Limb (tissue), 2 donors: ENCODE measurements around the gene MEA1.
A peak's percentile ranks its signal among the peaks of the same experiment; 100 is the strongest.
"Not testable (repeated sequence)": the region's sequence is repeated elsewhere in the genome, so short reads cannot be mapped to it uniquely, and the experiment has no call there.

Experiments
- DNase-seq, 2 donors: peaks; one replicate each; pipeline ENCODE4 v3.0.0-alpha.2; 2016; ENCODE audit errors: extremely low spot score in 2 of 2

The MEA1 gene

DNA sequence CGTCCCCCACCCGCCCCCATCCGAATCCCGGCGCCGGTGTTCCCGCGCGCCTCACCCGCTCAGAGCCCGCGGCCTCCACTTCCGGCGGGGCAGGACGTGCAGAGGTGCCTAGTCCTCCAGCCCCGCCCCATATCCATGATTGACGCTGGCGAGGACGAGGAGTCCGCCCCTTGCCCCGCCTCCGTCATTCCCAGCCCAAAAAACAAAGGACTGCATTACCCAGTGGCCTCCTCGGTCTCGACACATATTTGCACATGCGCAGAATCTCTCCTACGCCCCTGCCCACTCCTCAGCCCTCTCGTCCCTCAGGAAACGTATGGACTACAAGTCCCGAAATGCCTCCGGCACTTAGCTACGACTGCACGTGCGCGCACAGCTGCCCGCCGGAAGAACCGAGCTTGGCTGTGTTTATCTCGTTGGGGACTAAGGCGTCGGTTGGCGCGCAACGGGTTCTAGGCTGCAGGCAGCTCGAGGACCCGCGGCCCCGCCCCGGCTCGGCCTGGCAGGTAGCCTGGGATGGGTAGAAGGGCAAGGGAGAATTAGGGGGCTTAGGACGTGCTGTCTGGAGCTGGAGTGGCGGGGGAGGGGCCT, at the start of gene MEA1, which contains the start of gene KLHDC3:
Gene MEA1 (minus strand): TSS at position 104 of the 591 bp plus-strand sequence. CDS start 133 bp downstream, outside the sequence.
Gene KLHDC3 (plus strand): TSS at position 407 of the 591 bp plus-strand sequence. CDS start 2,944 bp downstream, outside the sequence.
- DNase-seq: peak; percentile 99 to 100

DNA sequence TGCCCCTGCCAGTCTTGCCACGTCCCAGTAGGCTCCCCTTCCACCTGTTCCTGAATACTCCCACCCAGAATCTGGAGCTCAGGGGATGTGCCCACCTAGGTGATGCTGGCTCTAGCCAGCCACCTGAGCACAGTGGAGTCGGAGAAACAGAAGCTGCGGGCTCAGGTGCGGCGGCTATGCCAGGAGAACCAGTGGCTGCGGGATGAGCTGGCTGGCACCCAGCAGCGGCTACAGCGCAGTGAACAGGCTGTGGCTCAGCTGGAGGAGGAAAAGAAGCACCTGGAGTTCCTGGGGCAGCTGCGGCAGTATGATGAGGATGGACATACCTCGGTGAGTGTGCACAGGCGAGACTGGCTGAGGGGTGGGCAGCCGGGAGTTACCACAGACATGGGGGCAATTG, 49.1 kb upstream of the MEA1 start:
- no peak for DNase-seq

DNA sequence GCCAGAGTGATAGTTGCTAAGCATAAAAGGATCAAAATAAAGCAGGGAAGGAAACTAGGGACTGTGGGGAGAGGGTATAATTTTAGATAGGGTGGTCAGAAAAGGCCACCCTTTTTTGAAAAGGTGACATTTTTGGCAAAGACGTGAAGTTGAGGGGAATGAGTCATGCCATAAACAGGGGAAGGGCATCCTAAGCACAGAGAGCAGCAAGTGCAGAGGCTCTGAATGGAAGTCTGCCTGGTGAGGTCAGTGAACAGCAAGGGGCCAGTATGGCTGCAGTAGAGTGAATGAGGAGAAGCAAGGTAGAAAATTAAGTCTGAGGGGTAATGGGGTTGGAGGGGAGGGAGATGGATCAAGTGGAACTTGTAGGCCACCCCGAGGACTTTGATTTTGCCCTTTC, 48.1 kb upstream of the MEA1 start:
- DNase-seq: no peak

DNA sequence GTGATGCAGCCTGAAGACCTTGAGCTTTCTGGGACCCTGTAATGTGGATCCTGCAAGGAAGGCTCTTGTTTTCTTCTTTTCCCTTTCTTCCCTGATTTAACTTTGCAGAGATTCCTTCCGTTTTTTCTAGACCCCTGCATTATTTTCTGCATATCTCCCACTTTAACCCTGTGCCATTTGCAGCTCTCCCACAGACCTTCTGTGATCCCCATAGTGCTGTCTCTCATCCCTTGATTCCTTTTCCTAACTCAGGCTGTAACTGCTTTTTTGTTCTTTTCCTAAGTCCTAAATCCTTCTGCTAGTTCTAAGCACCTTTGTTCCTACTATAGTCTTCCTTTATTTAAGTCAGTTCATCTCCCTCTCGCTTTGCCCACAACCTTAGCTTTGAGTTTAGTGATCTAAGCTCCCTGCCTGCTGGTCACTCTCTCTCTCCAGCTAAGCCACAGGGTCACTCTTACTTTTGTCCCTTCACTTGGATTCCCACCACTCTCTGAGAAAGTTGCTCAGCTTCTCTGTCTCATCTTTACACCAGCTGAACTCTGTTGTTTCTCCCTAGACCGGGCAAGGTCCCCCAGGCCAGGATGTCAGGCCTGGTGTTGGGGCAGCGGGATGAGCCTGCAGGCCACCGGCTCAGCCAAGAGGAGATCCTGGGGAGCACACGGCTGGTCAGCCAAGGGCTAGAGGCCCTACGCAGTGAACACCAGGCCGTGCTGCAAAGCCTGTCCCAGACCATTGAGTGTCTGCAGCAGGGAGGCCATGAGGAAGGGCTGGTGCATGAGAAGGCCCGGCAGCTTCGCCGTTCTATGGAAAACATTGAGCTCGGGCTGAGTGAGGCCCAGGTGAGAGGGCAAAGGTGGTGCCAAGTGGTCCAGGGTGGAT, 47.2 kb upstream of the MEA1 start:
- DNase-seq: no peak

DNA sequence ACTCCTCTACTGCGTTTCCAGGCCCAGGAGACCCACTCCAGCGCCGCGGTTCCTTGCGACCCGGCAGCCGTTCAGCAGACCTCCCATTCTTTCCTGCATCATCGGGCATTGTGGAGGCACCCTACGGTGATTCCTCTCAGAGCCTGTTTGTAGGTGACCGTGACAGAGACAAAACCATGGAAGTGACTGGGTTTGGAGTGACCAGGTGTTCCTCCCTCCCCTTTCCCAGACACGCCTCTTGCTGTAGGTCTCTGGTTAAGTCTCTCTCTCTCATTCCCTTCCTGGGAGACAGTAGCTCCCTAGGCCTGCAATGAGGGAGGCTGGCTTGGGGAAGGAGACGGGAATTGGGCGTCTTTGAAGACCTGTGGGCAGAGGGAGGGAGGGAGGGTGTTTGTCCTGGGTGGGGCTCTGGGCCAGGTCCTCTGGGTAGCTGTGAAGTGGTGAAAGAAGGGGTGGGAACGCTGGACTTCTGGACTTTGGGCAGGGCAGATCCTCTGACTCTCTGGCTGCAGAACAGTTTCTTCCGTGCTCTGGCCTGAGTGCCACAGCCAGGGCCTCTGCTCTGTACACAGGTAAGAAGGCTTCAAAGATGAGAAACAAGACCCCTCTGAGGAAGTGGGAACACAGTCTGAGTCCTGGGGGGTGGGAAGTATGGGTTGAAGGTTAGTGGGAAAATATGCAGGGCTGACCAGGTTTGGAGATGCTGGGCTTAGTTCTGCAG, 46.4 kb upstream of the MEA1 start:
- peak in 1 of 2 donors; percentile 35 for DNase-seq

DNA sequence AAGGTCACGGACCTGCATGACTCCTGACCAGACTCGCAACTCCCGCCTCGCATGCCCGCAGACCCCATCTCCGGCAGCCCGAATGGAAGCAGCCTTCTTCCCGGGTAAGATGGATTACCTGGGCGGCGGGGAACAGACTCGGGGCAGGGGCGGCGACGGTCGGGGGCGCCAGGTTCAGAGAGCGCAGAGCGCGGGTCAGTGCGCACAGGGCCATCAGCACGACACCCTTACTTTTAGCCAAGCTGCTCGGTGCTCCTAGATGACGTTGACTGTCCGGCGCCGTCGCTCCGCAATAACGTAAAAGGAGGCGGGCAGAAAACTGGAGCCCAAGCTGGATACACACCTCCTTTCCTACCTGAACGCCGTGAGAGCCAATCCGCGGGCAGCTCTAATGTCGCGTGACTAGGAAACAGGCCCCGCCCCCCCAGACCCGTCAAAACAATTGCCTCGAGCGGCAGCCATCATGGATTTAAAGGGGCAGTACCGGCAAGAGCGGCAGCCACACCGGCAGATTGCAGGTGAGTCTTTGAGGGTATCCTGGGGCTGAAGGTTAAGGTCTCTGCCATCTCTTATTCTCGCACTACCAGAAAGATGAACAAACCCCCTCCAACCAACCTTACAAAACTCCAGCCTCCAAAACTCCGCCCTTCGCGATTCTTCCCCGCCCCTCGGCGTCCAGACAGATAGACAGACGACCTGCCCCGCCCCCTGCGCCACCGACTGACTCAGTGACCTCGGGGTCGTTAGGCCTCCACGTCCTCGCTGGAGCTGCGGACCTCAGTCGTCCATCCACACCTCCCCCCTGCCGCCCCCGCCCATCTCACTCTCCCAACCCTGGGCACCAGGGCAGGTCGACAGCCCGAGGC, 45.7 kb upstream of the MEA1 start, which contains the start of the genes KLC4 and MRPL2:
Gene KLC4 (plus strand): TSS at position 464 of the 866 bp plus-strand sequence. CDS start 1,705 bp downstream, outside the sequence.
Gene MRPL2 (minus strand): TSS at position 267 of the 866 bp plus-strand sequence. CDS start 53 bp downstream, at position 214.
- DNase-seq: peak; percentile 98 to 99

DNA sequence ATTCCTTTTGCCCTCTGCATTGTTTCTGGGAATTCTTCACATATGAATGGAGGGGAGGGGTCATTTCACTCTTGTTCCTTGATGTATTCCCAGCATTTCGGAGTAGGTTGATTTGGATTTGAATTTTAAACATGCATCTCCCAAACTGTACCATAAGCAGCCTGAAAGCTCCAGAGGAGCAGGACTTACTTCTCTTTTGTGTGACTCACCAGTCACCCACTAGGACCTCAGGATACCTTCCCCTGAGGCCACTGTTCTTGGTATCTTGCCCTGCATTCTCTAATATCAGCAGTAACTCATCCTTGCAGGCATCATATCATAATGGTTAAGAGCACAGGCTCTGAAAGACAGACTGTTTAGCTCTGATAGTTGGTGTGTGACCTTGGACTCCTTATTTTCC, 44.8 kb upstream of the MEA1 start:
- no peak for DNase-seq

DNA sequence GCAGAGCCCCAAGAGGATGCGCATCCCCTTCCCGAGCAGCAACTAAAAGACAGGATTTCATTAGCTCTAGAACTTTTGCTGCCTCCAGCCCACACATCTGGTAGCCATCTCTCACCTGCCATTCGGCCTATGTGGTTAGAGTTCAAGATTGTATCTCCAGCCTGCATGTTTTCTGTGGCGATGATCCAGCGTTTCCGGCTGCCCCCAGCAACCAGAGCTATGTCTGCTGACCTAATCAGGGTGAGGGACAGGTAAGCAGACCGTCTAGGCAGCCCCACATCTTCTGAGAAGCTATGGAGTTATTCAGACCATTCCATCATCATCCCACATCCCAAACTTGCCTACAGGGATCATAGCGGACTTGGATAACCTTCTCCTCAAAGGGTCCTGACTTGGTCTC, 42.2 kb upstream of the MEA1 start:
- no peak for DNase-seq

DNA sequence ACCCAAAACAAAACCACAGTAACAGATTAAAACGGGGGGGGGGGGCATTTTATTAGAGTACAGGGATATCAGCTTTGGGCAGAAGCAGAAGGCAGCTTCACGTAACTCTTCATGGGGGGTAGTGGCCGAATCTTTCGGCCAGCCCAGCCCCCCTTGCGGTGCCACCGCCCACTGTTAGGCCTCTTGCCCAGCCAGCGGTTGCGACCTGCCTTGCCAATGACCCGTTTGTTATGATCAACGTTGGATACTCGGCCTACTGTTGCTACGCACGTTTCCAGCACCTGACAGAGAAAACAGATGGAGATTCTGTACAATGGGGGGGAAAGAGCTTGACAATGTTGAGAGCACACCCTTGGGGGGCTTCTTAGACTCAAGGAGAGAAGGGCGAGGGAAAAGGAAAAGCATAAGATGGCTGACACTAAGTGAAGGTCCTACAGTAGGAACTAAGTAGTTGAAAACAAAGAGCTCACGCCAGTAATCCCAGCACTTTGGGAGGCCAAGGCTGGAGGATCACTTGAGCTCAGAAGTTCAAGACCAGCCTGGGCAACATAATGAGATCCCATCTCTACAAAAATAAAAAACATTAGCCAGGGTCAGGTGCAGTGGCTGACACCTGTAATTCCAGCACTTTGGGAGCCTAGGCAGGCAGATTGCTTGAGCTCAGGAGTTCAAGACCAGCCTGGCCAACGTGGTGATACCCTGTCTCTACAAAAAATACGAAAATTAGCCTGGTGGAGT, 40.6 kb upstream of the MEA1 start:
- DNase-seq: peak in 1 of 2 donors; percentile 47

DNA sequence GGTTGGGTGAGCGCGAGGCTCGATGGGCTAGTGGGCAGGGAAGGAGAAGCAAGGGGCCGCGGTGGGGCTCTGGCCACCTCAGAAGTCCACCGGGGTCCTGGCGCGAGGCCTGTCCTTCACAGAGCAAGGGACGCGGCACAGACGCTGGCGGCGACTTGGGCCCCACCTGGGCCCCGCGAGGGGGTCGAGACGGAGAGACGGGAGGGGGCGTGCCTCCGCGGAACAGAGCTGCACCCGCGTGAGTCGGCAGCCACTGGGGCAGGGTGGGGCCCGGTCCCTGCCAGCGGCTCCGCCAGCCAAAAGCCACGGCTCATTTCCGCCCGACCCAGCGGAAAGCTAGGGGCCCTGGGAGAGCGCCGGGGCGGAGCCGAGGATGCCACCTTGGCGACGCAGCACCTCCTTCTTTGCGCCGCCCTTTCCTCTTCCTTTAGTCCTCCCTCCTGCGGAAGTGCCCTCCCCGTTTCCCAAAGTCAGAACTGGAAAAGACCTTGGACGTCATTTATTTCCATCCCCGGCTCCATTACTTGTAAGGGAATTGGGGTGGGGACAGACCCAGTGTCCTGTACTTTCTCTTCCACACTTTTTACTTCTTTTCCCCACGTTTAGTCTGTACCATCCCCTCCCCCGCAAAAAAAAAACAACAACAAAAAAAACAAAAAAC, 39.9 kb upstream of the MEA1 start, which contains the start of gene CUL7:
Gene CUL7 (minus strand): TSS at position 307 of the 661 bp plus-strand sequence. CDS start 1,063 bp downstream, outside the sequence.
- peak; percentile 95 to 97 for DNase-seq

DNA sequence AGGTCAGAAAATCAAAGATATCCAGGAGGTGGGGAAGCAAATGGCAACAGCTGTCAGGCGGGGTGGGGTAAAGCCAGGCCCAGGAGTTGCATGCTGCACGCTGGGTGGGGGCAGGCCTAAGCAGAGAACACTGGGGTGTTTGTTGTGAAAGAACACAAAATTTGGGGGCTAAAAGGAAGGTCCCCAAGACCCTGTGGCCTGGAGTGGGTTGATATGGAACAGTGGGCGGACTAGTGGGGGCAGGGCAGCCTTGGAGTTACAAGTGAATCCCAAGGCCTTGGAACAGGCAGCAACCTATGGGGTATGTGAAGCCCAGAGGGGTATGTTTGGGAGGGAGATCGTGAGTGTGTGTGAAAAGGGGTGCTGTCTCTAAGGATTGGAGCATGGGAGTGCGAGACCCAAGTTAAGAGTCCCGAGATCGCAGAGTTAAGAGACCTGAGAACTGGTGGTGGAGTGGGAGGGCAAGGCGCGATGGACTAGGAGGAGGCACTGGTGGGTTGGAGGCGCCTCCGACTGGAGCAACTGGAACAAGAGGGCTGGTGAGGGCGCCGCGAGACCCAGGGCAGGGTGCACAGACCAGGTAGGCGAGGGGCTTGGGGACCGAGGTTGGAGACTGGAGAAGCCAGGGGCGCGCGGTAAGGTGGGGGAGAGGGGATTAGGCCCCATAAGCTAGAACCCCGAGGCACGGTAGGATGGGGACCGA, 39.2 kb upstream of the MEA1 start:
- DNase-seq: peak in 1 of 2 donors; percentile 58

DNA sequence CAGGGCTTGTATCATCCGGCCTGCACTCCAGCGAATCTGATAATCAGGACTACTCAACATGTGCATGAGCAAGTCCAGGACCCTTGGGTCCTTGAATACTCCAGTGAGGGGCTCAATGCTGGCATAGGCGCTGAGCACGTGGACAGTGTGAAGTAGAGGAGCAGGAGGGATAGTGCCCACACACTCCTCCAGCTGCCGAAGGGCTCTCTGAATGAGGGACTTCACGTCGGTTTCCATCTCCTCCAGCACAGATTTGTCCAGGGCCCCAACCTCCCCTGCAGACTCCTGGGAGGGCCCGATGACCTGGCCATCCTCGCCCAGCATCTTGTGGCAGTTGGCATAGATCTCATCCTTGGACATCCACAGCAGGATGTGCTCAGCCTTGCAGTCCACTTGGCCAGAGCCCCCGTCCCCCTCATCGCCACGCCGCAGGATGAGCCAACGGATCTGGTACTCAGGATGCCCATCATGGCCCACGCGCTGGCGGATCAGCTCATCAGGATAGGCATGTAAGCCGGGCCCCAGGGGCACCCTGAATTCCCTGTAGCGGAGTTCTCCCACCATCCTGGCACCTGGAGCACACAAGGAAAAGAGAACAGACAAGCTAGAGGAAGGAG, 38.6 kb upstream of the MEA1 start:
- DNase-seq: no peak

DNA sequence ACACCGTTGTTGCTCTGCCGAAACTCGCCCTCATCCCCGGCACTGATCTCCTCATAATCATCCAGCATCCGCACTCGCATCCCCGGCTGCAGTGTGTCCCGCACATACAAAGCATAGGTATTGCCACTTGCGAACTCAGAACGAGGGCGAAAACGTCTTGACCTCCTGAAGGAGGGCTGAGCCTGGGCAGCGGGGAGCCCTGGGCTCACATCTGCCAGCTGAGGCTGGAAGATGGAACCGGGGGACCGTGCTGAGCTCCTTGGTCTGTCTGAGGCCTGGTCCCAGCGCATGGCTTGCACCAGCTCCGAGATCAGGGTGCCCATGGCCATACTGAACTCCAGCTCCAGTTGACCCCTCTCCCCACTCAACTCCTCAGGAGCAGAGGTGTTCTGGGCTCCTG, 37.2 kb upstream of the MEA1 start:
- no peak for DNase-seq

DNA sequence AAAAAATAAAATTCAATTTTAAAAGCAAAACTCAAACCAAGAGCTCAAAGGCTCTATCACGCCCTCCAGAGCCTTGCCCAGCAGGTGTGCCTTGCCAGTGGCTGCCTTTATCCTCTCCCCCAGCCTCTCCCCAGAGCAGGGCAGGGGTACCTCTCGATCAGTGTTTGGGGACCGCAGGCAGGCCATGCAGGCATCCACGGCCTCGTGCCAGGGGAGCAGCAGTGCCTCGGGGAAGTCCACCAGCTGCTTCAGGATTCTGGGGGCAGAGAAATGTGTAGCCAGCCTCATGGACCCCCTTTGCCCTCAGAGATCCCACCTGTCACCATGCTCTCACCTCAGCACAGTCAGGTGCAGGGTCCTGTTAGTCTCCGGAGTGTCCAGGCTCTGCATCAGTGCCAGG, 34.3 kb upstream of the MEA1 start:
- DNase-seq: no peak

DNA sequence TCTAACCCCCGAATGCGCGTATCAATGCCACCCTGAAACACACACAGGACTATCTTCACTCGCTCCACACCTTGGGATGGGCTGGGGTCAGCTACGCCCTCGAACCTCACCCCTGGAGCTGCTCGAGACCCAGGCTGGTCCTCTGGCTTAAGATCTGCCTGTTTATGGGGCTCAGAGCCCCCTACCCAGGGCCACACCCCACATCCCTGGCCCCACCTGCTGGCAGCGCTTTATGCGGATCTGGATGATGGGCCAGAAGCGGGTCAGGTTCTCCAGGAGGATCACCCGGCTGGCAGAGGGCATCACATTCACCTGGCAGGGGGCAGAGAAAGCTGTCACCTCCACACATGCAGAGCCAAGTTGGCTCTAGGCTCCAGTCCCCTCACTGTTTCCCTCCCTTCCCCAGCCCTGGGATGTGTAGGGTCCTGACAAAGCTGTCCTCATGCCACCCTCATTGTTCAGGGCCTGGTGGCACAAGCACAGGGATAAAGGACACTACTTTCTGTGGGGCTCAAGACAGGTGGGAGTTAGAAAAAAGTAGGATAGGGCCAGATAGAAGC, 31.7 kb upstream of the MEA1 start:
- no peak for DNase-seq

DNA sequence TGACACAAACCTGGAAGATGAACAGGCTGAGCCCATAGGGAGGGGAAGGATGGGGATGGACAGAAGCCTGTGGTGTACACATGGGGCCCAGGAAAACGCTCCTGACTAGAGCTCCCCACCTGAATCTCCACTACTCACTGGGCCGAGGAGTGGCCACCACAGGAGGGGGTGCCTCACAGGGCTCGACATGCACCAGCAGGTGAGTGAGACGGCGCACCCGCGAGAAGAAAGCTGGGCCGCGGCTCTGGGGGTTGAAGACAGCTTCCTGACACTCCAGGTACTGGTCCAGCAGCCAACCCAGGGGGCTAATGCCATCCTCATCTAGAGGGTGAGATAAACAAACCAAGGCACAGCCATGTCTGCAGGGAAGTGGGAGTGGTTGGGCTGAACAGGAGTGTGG, 29.6 kb upstream of the MEA1 start:
- no peak for DNase-seq

DNA sequence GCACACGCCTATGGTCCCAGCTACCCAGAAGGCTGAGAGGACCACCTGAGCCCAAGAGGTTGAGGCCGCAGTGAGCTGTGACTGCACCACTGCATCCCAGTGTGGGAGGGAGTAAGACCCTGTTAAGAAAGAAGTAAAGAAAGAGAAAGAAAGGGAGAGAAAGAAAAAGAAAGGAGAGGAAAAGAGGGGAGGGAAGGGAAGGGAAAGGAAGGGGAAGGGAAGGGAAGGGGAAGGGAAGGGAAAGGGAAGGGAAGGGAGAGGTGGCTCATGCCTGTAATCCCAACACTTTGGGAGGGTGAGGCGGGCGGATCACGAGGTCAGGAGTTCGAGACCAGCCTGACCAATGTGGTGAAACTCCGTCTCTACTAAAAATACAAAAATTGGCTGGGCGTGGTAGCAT, 27.7 kb upstream of the MEA1 start:
- not testable (repeated sequence) for DNase-seq
